Muscle of back (tissue), 11 donors: ENCODE measurements around the gene KCNMB2. TPM values are rescaled to one million over a fixed set of nuclear protein-coding genes. Genes with fewer than 3 reads are reported as not detected.

Experiments used
- DNase-seq, 3 donors: peaks; one replicate each; pipeline versions ENCODE4 v3.0.0 to v3.0.0-alpha.2; 2013
- polyA plus RNA-seq, 10 donors: library from polyadenylated mRNA; unstranded; fragments of 120-200 nt; gene quantifications; one replicate each; pipeline ENCODE4 v1.2.1, GENCODE V29; 2013; ENCODE audit not compliant: insufficient read length in 10 of 10

The KCNMB2 gene
- polyA plus RNA-seq, 10 donors = 11.5 to 29.9 (median 16.9) TPM

- no peak for DNase-seq
Observed at GRCh38 chr3:178750639-178751300, 214.5 kb downstream of the KCNMB2 start.

- no peak for DNase-seq
Observed at GRCh38 chr3:178752843-178753242, 216.6 kb downstream of the KCNMB2 start.

- no peak for DNase-seq
Observed at GRCh38 chr3:178754852-178755510, 218.7 kb downstream of the KCNMB2 start.

- no peak for DNase-seq
Observed at GRCh38 chr3:178761024-178761423, 224.8 kb downstream of the KCNMB2 start.

- no peak for DNase-seq
Observed at GRCh38 chr3:178761461-178761860, 225.2 kb downstream of the KCNMB2 start.

- DNase-seq = no peak
Observed at GRCh38 chr3:178762385-178762784, 226.1 kb downstream of the KCNMB2 start.

GRCh38 chr3:178765472-178765871 is 229.2 kb downstream of the KCNMB2 start:
- no peak for DNase-seq

GRCh38 chr3:178767581-178767980 is 231.3 kb downstream of the KCNMB2 start:
- peak in 1 of 3 donors; percentile 15 for DNase-seq

GRCh38 chr3:178768072-178768864 is 232.0 kb downstream of the KCNMB2 start:
- no peak for DNase-seq

- no peak for DNase-seq
Observed at GRCh38 chr3:178771511-178771910, 235.3 kb downstream of the KCNMB2 start.

- no peak for DNase-seq
Observed at GRCh38 chr3:178772746-178773145, 236.5 kb downstream of the KCNMB2 start.

GRCh38 chr3:178773358-178773757 is 237.1 kb downstream of the KCNMB2 start:
- no peak for DNase-seq

- peak in 1 of 3 donors; percentile 31 for DNase-seq
Observed at GRCh38 chr3:178777718-178778411, 241.6 kb downstream of the KCNMB2 start.

- DNase-seq = no peak
Observed at GRCh38 chr3:178778589-178778988, 242.4 kb downstream of the KCNMB2 start.

GRCh38 chr3:178785961-178786360 is 249.7 kb downstream of the KCNMB2 start:
- no peak for DNase-seq

GRCh38 chr3:178787960-178788359 is 251.7 kb downstream of the KCNMB2 start:
- DNase-seq = no peak

- DNase-seq = no peak
Observed at GRCh38 chr3:178794711-178795110, 258.5 kb downstream of the KCNMB2 start.

GRCh38 chr3:178795349-178795748 is 259.1 kb downstream of the KCNMB2 start:
- no peak for DNase-seq

- no peak for DNase-seq
Observed at GRCh38 chr3:178802259-178802658, 266.0 kb downstream of the KCNMB2 start.

GRCh38 chr3:178802993-178803693 is 266.9 kb downstream of the KCNMB2 start:
- DNase-seq = no peak

- DNase-seq = no peak
Observed at GRCh38 chr3:178804606-178805005, 268.4 kb downstream of the KCNMB2 start.

- DNase-seq = no peak
Observed at GRCh38 chr3:178805741-178806140, 269.5 kb downstream of the KCNMB2 start.
